SK-N-SH (cell line): ENCODE measurements around the gene EVL. TPM values are rescaled to one million over a fixed set of nuclear protein-coding genes. Genes with fewer than 3 reads are reported as not detected.

Experiments
- CTCF ChIA-PET: fragments of 300-600, 350-600 bp; formaldehyde crosslinking; extraction: SDS; loops from one replicate; lab custom pipeline; 2021; lab: Yijun Ruan, JAX
- POLR2A ChIA-PET: fragments of 350-600 bp; sonication (Branson Sonifier 250); formaldehyde crosslinking; extraction: SDS; loops from one replicate; lab custom pipeline; 2020; ENCODE audit warnings: antibody characterized with exemption, inconsistent platforms; lab: Yijun Ruan, JAX
- DNase-seq: peaks from one replicate; pipeline ENCODE4 v3.0.0; 2012
- H2AFZ ChIP-seq: fragments of 200-600 bp; sonication (generic); 2 replicates; pipeline ENCODE4 v1.8.1; 2016; ENCODE audit warnings: antibody characterized with exemption, mild to moderate bottlenecking, low read depth
- H3F3A ChIP-seq: fragments of 200-600 bp; sonication (generic); replicated peaks from 2 replicates; pipeline ENCODE3; 2016; ENCODE audit warnings: antibody characterized with exemption, mild to moderate bottlenecking; ENCODE audit not compliant: insufficient read depth
- H3K27ac ChIP-seq, 2 experiments: fragments of 200-500 bp in 1 of 2; fragments of 200-600 bp in 1 of 2; sonication (Bioruptor generic) in 1 of 2; sonication (generic), shearing (Covaris generic) in 1 of 2; 2 replicates each; pipeline versions ENCODE4 v1.5.1 to v1.6.1; 2014 to 2016; ENCODE audit warnings: low read depth in 2 of 2, inconsistent platforms in 1 of 2, low read length in 1 of 2, mild to moderate bottlenecking in 1 of 2, mixed read lengths in 1 of 2
- H3K27me3 ChIP-seq: fragments of 200-600 bp; sonication (generic), shearing (Covaris generic); 2 replicates; pipeline ENCODE4 v1.6.1; 2016; ENCODE audit warnings: mixed run types; ENCODE audit not compliant: insufficient read depth
- H3K36me3 ChIP-seq, 2 experiments: fragments of 200-500 bp in 1 of 2; fragments of 200-600 bp in 1 of 2; sonication (Bioruptor generic) in 1 of 2; sonication (generic) in 1 of 2; replicated peaks in 1 of 2; 2 replicates each; pipeline versions ENCODE3 to v1.5.1; 2014 to 2016; ENCODE audit warnings: low read length in 1 of 2, mild to moderate bottlenecking in 1 of 2; ENCODE audit not compliant: insufficient read depth in 2 of 2, control insufficient read depth in 1 of 2
- H3K4me1 ChIP-seq, 2 experiments: fragments of 200-500 bp in 1 of 2; fragments of 200-600 bp in 1 of 2; sonication (Bioruptor generic) in 1 of 2; sonication (generic), shearing (Covaris generic) in 1 of 2; 2 replicates each; pipeline versions ENCODE4 v1.5.1 to v1.6.1; 2014 to 2016; ENCODE audit warnings: low read depth in 1 of 2, low read length in 1 of 2, mixed run types in 1 of 2; ENCODE audit not compliant: insufficient read depth in 2 of 2, control insufficient read depth in 1 of 2
- H3K4me2 ChIP-seq: fragments of 200-600 bp; sonication (generic), shearing (Covaris generic); 2 replicates; pipeline ENCODE4 v1.6.1; 2017; ENCODE audit warnings: mixed run types
- H3K4me3 ChIP-seq, 2 experiments: fragments of 200-500 bp in 1 of 2; fragments of 200-600 bp in 1 of 2; sonication (Bioruptor generic) in 1 of 2; sonication (generic), shearing (Covaris generic) in 1 of 2; 2 replicates each; pipeline versions ENCODE4 v1.5.1 to v1.8.1; 2014 to 2016; ENCODE audit warnings: low read depth in 2 of 2, inconsistent platforms in 1 of 2, low read length in 1 of 2, mild to moderate bottlenecking in 1 of 2, mixed read lengths in 1 of 2, moderate library complexity in 1 of 2
- H3K79me2 ChIP-seq: fragments of 200-600 bp; sonication (generic); 2 replicates; pipeline ENCODE4 v1.8.1; 2017; ENCODE audit warnings: mild to moderate bottlenecking; ENCODE audit not compliant: insufficient read depth
- H3K9ac ChIP-seq: fragments of 200-600 bp; sonication (generic); 2 replicates; pipeline ENCODE4 v1.6.1; 2017; ENCODE audit warnings: mixed run types
- H3K9me2 ChIP-seq: fragments of 200-600 bp; sonication (generic); 2 replicates; pipeline ENCODE4 v1.6.1; 2017; ENCODE audit warnings: mixed run types
- H3K9me3 ChIP-seq: fragments of 200-600 bp; sonication (generic); 2 replicates; pipeline ENCODE4 v1.6.1; 2017; ENCODE audit warnings: mixed run types, mild to moderate bottlenecking, moderate library complexity
- H4K20me1 ChIP-seq: fragments of 200-600 bp; sonication (generic); 2 replicates; pipeline ENCODE4 v1.6.1; 2017; ENCODE audit warnings: mild to moderate bottlenecking, mixed run types; ENCODE audit not compliant: insufficient read depth
- CHD2 ChIP-seq: fragments of 150-350 bp; IDR thresholded peaks from 2 replicates; pipeline ENCODE4 v1.6.1; 2018; ENCODE audit warnings: low read length; ENCODE audit not compliant: partially characterized antibody
- CTCF ChIP-seq: fragments of 200-600 bp; sonication (generic); IDR thresholded peaks from 2 replicates; pipeline ENCODE4 v1.6.1; 2017; ENCODE audit warnings: antibody characterized with exemption, mild to moderate bottlenecking, moderate library complexity
- ELF1 ChIP-seq: IDR thresholded peaks from 2 replicates; pipeline ENCODE4 v1.4.0; 2012
- FOSL2 ChIP-seq: IDR thresholded peaks from 2 replicates; pipeline ENCODE4 v1.4.0; 2012; ENCODE audit warnings: low read depth, mild to moderate bottlenecking, moderate library complexity, borderline replicate concordance
- FOXJ3 ChIP-seq: sonication (generic); formaldehyde crosslinking; IDR thresholded peaks from 2 replicates; pipeline ENCODE4 v1.5.1; 2020; ENCODE audit warnings: mild to moderate bottlenecking, missing genetic modification reagents
- GABPA ChIP-seq: IDR thresholded peaks from 2 replicates; pipeline ENCODE4 v1.4.0; 2012; ENCODE audit warnings: low read depth, mild to moderate bottlenecking
- GATA2 ChIP-seq: sonication (generic); formaldehyde crosslinking; IDR thresholded peaks from 2 replicates; pipeline ENCODE4 v1.5.0; 2020; ENCODE audit warnings: mild to moderate bottlenecking, missing genetic modification reagents
- JUND ChIP-seq: IDR thresholded peaks from 2 replicates; pipeline ENCODE4 v1.4.0; 2012
- MAX ChIP-seq: IDR thresholded peaks from 2 replicates; pipeline ENCODE4 v1.4.0; 2012; ENCODE audit warnings: low read depth
- MEF2A ChIP-seq: IDR thresholded peaks from 2 replicates; pipeline ENCODE4 v1.4.0; 2012; ENCODE audit warnings: low read depth, borderline replicate concordance
- NRF1 ChIP-seq: IDR thresholded peaks from 2 replicates; pipeline ENCODE4 v1.6.1; 2012; ENCODE audit warnings: low read depth, mild to moderate bottlenecking, low read length
- POLR2AphosphoS5 ChIP-seq: IDR thresholded peaks from 2 replicates; pipeline ENCODE4 v1.6.1; 2012; ENCODE audit warnings: low read depth, low read length
- RCOR1 ChIP-seq: fragments of 150-350 bp; IDR thresholded peaks from 2 replicates; pipeline ENCODE4 v1.6.1; 2017; ENCODE audit warnings: antibody characterized with exemption, low read length
- RFX5 ChIP-seq: IDR thresholded peaks from 2 replicates; pipeline ENCODE4 v1.6.1; 2012; ENCODE audit warnings: mild to moderate bottlenecking, improper control_type of control experiment, low read length
- RXRA ChIP-seq: IDR thresholded peaks from 2 replicates; pipeline ENCODE4 v1.4.0; 2012; ENCODE audit warnings: low read depth, mild to moderate bottlenecking, borderline replicate concordance
- SIN3A ChIP-seq: IDR thresholded peaks from 2 replicates; pipeline ENCODE4 v1.6.1; 2012; ENCODE audit warnings: low read depth, mild to moderate bottlenecking, low read length, moderate library complexity, borderline replicate concordance
- SMC3 ChIP-seq: IDR thresholded peaks from 2 replicates; pipeline ENCODE4 v1.6.1; 2012; ENCODE audit warnings: low read depth, low read length, improper control_type of control experiment
- TAF1 ChIP-seq: IDR thresholded peaks from 2 replicates; pipeline ENCODE4 v1.6.1; 2012; ENCODE audit warnings: low read depth, mild to moderate bottlenecking, low read length, moderate library complexity, borderline replicate concordance
- TCF12 ChIP-seq: IDR thresholded peaks from 2 replicates; pipeline ENCODE4 v1.4.0; 2012
- USF1 ChIP-seq: IDR thresholded peaks from 2 replicates; pipeline ENCODE4 v1.4.0; 2012; ENCODE audit warnings: low read depth, borderline replicate concordance
- YY1 ChIP-seq: IDR thresholded peaks from 2 replicates; pipeline ENCODE4 v1.4.0; 2012; ENCODE audit warnings: low read depth, mild to moderate bottlenecking
- WGBS: methylation state at CpG from one replicate; pipeline ENCODE4 v1.1.6; 2017; ENCODE audit warnings: low lambda C conversion rate; 5-methylcytosine and 5-hydroxymethylcytosine counted together
- polyA plus RNA-seq, 3 experiments: library from polyadenylated mRNA; depleted of rRNA; stranded (reverse); fragments of >200 nt; gene quantifications; 2 replicates each; pipeline ENCODE4 v1.2.3, GENCODE V29; 2012
- TF ChIP-seq, protein P1 (sequence below): IDR thresholded peaks from 2 replicates; pipeline ENCODE4; 2012
- TF ChIP-seq, protein P2 (sequence below): fragments of 150-350 bp; IDR thresholded peaks from 2 replicates; pipeline ENCODE4 v1.6.1; 2016; ENCODE audit warnings: mild to moderate bottlenecking, low read depth, low read length
- TF ChIP-seq, protein P3 (sequence below): fragments of 150-350 bp; IDR thresholded peaks from 2 replicates; pipeline ENCODE4 v1.6.1; 2017; ENCODE audit warnings: antibody characterized with exemption, low read length, low read depth, borderline replicate concordance

Gene EVL
- polyA plus RNA-seq, 1 of the 3 experiments (the other 2 are of a cell fraction): 36.5 TPM

GRCh38 chr14:100048786-100049185, 16.4 kb upstream of the EVL start:
- Histone ChIP-seq H3K4me2 (no peak overlapping the region), H3K27me3 (no peaks in the 10 kb centered on the region), H3K27ac (peak overlapping the region in 1 of 2 experiments; percentile 8; a peak in 1 of 4 replicates), H3K4me1 (peaks cover 15 to 21% of the 10 kb centered on the region in 2 experiments), H3K36me3 (no peaks in the 10 kb centered on the region), H3F3A (peaks cover 16% of the 10 kb centered on the region), H3K9ac (no peak overlapping the region), H3K9me2 (no peaks in the 10 kb centered on the region), H3K9me3 (no peaks in the 10 kb centered on the region), H4K20me1 (no peaks in the 10 kb centered on the region), H3K4me3 (no peak overlapping the region), H2AFZ (no peak overlapping the region), H3K79me2 (peaks cover 7% of the 10 kb centered on the region; the same call in 1 of the 2 replicates)
- POLR2A ChIA-PET: no interaction called here
- no peak for DNase-seq
- no peak for TF ChIP-seq FOSL2
- no peak for TF ChIP-seq POLR2AphosphoS5
- no peak for TF ChIP-seq FOXJ3 (CRISPR knock-in tag)
- no peak for TF ChIP-seq ELF1
- CTCF ChIA-PET: interaction anchor here (1.2 to 1.7 kb wide), 2 partner anchors 59 to 66 kb away, joined by 4 to 6 read pairs; no protein-coding TSS in a partner anchor
- 81% methylated on average over 3 of the region's 3 CpGs for WGBS

GRCh38 chr14:100049220-100049619, 16.0 kb upstream of the EVL start:
- Histone ChIP-seq H3K27ac (peak overlapping the region in 1 of 2 experiments; percentile 8; a peak in 1 of 4 replicates), H3F3A (peaks cover 16% of the 10 kb centered on the region), H3K27me3 (no peaks in the 10 kb centered on the region), H3K79me2 (peaks cover 7% of the 10 kb centered on the region), H3K9me3 (no peaks in the 10 kb centered on the region), H4K20me1 (no peaks in the 10 kb centered on the region), H3K9ac (no peak overlapping the region), H3K4me2 (no peak overlapping the region), H3K9me2 (no peaks in the 10 kb centered on the region), H3K4me3 (no peak overlapping the region), H3K4me1 (peaks cover 15 to 21% of the 10 kb centered on the region in 2 experiments), H2AFZ (no peak overlapping the region), H3K36me3 (no peaks in the 10 kb centered on the region)
- DNase-seq: no peak
- WGBS: 100% methylated on average over 2 of the region's 2 CpGs
- POLR2A ChIA-PET: no interaction called here
- CTCF ChIA-PET: interaction anchor here (1.2 to 1.7 kb wide), 2 partner anchors 59 to 66 kb away, joined by 4 to 6 read pairs; no protein-coding TSS in a partner anchor
- no peak for TF ChIP-seq MAX
- TF ChIP-seq NRF1: no peak
- TF ChIP-seq CHD2: no peak
- TF ChIP-seq RFX5: no peak
- peak; percentile 23; the same call in 1 of the 2 replicates for TF ChIP-seq FOSL2
- TF ChIP-seq, protein P1, sequence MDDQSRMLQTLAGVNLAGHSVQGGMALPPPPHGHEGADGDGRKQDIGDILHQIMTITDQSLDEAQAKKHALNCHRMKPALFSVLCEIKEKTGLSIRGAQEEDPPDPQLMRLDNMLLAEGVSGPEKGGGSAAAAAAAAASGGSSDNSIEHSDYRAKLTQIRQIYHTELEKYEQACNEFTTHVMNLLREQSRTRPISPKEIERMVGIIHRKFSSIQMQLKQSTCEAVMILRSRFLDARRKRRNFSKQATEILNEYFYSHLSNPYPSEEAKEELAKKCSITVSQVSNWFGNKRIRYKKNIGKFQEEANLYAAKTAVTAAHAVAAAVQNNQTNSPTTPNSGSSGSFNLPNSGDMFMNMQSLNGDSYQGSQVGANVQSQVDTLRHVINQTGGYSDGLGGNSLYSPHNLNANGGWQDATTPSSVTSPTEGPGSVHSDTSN: peak; percentile 27
- no peak for TF ChIP-seq RXRA
- TF ChIP-seq GATA2: no peak
- no peak for TF ChIP-seq SMC3
- TF ChIP-seq POLR2AphosphoS5: no peak
- TF ChIP-seq RCOR1: no peak
- no peak for TF ChIP-seq SIN3A
- TF ChIP-seq GABPA: no peak
- TF ChIP-seq ELF1: no peak
- TF ChIP-seq TAF1: no peak
- TF ChIP-seq MEF2A: no peak
- TF ChIP-seq, protein P2, sequence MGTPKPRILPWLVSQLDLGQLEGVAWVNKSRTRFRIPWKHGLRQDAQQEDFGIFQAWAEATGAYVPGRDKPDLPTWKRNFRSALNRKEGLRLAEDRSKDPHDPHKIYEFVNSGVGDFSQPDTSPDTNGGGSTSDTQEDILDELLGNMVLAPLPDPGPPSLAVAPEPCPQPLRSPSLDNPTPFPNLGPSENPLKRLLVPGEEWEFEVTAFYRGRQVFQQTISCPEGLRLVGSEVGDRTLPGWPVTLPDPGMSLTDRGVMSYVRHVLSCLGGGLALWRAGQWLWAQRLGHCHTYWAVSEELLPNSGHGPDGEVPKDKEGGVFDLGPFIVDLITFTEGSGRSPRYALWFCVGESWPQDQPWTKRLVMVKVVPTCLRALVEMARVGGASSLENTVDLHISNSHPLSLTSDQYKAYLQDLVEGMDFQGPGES: no peak
- TF ChIP-seq, protein P3, sequence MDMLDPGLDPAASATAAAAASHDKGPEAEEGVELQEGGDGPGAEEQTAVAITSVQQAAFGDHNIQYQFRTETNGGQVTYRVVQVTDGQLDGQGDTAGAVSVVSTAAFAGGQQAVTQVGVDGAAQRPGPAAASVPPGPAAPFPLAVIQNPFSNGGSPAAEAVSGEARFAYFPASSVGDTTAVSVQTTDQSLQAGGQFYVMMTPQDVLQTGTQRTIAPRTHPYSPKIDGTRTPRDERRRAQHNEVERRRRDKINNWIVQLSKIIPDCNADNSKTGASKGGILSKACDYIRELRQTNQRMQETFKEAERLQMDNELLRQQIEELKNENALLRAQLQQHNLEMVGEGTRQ: no peak
- TF ChIP-seq TCF12: peak; percentile 54; the same call in 1 of the 2 replicates
- TF ChIP-seq CTCF: no peak
- TF ChIP-seq USF1: no peak
- TF ChIP-seq JUND: no peak
- TF ChIP-seq YY1: no peak
